NOMO-1 (cell line): ENCODE results near the gene C16orf87.

Source experiments
- DNase-seq, 2 experiments: peaks; one replicate each; lab custom pipeline; 2025; ENCODE audit not compliant: unreplicated experiment in 2 of 2; lab: John Stamatoyannopoulos, UW

The C16orf87 gene

GRCh38 chr16:46762583-46762982, 68.4 kb downstream of the C16orf87 start:
- no peak for DNase-seq

GRCh38 chr16:46759309-46759708, 71.7 kb downstream of the C16orf87 start:
- no peak for DNase-seq

GRCh38 chr16:46757339-46758050, 73.5 kb downstream of the C16orf87 start:
- no peak for DNase-seq

- no peak for DNase-seq
Measured at GRCh38 chr16:46756772-46757171, 74.2 kb downstream of the C16orf87 start.

- DNase-seq = no peak
Measured at GRCh38 chr16:46753015-46753414, 78.0 kb downstream of the C16orf87 start.

- DNase-seq = no peak
Measured at GRCh38 chr16:46751381-46751780, 79.6 kb downstream of the C16orf87 start.

GRCh38 chr16:46748775-46749705, 81.9 kb downstream of the C16orf87 start:
- no peak for DNase-seq

GRCh38 chr16:46747777-46748651, 83.0 kb downstream of the C16orf87 start, which contains the start of gene MYLK3:
Gene MYLK3 (minus strand): TSS chr16:46748344. CDS start chr16:46748193, 151 bp downstream.
- DNase-seq = no peak

- DNase-seq = no peak
Measured at GRCh38 chr16:46746821-46747776, 83.9 kb downstream of the C16orf87 start.
